Parathyroid adenoma (tissue), 2 donors: Measurements from ENCODE around the gene TMBIM4.

Experiments used
- H2AFZ ChIP-seq: fragments of 300-600 bp; sonication (generic); one replicate; pipeline ENCODE4 v1.7.0; 2017; ENCODE audit warnings: antibody characterized with exemption, mild to moderate bottlenecking
- H3K27ac ChIP-seq: fragments of 300-600 bp; sonication (generic); one replicate; pipeline ENCODE4 v1.7.0; 2017
- H3K27me3 ChIP-seq: fragments of 300-600 bp; sonication (generic); one replicate; pipeline ENCODE4 v1.7.0; 2017; ENCODE audit warnings: low read length; ENCODE audit not compliant: control insufficient read depth, insufficient read depth
- H3K36me3 ChIP-seq: fragments of 300-600 bp; sonication (generic); one replicate; pipeline ENCODE4 v1.7.0; 2017; ENCODE audit warnings: low read length; ENCODE audit not compliant: control insufficient read depth, insufficient read depth
- H3K4me1 ChIP-seq: fragments of 300-600 bp; sonication (generic); one replicate; pipeline ENCODE4 v1.7.0; 2017; ENCODE audit warnings: control low read depth
- H3K4me2 ChIP-seq: fragments of 300-600 bp; sonication (generic); one replicate; pipeline ENCODE4 v1.7.0; 2017; ENCODE audit warnings: low read length
- H3K4me3 ChIP-seq: fragments of 300-600 bp; sonication (generic); one replicate; pipeline ENCODE4 v1.7.0; 2017; ENCODE audit warnings: low read depth, low read length
- H3K79me2 ChIP-seq: fragments of 300-600 bp; sonication (generic); one replicate; pipeline ENCODE4 v1.7.0; 2017; ENCODE audit warnings: control low read depth
- H3K9ac ChIP-seq: fragments of 300-600 bp; sonication (generic); one replicate; pipeline ENCODE4 v1.7.0; 2017; ENCODE audit warnings: mild to moderate bottlenecking
- H3K9me3 ChIP-seq: fragments of 300-600 bp; sonication (generic); one replicate; pipeline ENCODE4 v1.7.0; 2017; ENCODE audit warnings: low read length; ENCODE audit not compliant: control insufficient read depth
- CTCF ChIP-seq: fragments of 300-600 bp; sonication (generic); IDR thresholded peaks from one replicate; pipeline ENCODE4 v1.7.0; 2017; ENCODE audit warnings: antibody characterized with exemption, mild to moderate bottlenecking
- donor health status: primary hyperparathyroidism.

TMBIM4 gene

DNA sequence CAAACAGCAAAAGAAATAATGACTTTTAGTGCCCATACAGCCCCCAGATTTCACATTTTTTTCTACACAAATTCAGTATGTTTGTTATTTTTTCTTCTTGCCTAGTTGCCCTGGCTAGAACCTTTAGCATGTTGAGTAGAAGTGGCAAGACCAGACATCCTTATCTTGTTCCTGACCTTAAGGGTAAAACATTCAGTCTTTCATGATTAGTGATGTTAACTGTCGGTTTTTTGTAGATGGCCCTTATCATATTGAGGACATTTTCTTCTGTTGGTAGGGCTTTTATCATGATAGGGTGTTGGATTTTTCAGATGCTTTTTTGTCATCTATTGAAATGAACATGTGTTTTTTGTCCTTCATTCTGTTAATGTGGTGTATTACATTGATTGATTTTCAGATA lies 36.3 kb upstream of the TMBIM4 start:
- TF ChIP-seq CTCF, result no peak
- no peak overlapping the region for H3K4me3 ChIP-seq
- H3K9ac ChIP-seq, result no peak overlapping the region
- H3K4me2 ChIP-seq, result no peak overlapping the region
- no peaks in the 10 kb centered on the region for H3K4me1 ChIP-seq
- no peak overlapping the region for H3K27ac ChIP-seq
- no peaks in the 10 kb centered on the region for H3K79me2 ChIP-seq
- H3K9me3 ChIP-seq, result no peaks in the 10 kb centered on the region
- no peak overlapping the region for H2AFZ ChIP-seq
- H3K36me3 ChIP-seq, result no peaks in the 10 kb centered on the region
- H3K27me3 ChIP-seq, result no peaks in the 10 kb centered on the region

- no peaks in the 10 kb centered on the region for H3K79me2 ChIP-seq
- H3K9me3 ChIP-seq, result no peaks in the 10 kb centered on the region
- H3K36me3 ChIP-seq, result no peaks in the 10 kb centered on the region
- no peaks in the 10 kb centered on the region for H3K4me1 ChIP-seq
- no peak overlapping the region for H2AFZ ChIP-seq
- no peak for TF ChIP-seq CTCF
- no peak overlapping the region for H3K4me2 ChIP-seq
- H3K4me3 ChIP-seq, result no peak overlapping the region
- no peak overlapping the region for H3K27ac ChIP-seq
- no peak overlapping the region for H3K9ac ChIP-seq
- H3K27me3 ChIP-seq, result no peaks in the 10 kb centered on the region
These were observed 34.0 kb upstream of the TMBIM4 start for GRCh38 chr12:66203820-66204219.

DNA sequence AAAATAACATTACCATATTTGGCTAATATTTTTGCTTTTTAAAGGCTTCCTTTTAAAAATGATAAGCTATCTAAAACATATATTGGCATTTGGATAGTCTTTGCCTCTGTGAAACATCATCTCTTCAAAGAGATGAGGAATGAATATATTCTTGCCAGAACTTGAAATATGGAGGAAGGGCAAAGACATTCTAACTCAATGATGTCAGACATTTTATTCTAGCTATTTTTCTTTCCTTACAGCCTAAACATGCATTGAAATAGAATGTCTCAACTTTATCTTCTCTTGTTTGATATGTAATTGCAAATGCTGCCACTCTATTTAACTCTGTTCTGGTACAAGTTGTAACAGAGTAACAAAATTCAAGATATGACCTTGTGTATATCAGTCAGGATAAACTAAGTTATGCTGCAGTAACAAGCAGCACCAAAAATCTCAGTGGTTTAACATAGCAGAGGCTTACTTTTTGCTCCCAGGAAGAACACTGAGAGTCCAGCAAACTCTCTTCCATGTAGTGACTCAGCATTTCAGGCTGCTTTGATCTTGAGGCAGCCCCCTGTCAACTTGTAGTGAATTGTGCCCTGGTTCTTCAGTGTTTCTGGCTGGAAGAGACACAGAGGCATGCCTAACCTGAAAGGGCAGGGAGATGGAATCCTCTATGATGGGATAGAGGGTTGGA lies 30.2 kb upstream of the TMBIM4 start:
- H3K9me3 ChIP-seq, result no peaks in the 10 kb centered on the region
- no peak overlapping the region for H3K4me3 ChIP-seq
- no peaks in the 10 kb centered on the region for H3K4me1 ChIP-seq
- H3K27ac ChIP-seq, result no peak overlapping the region
- no peaks in the 10 kb centered on the region for H3K79me2 ChIP-seq
- H3K4me2 ChIP-seq, result no peak overlapping the region
- H3K9ac ChIP-seq, result no peak overlapping the region
- TF ChIP-seq CTCF, result no peak
- no peak overlapping the region for H2AFZ ChIP-seq
- no peaks in the 10 kb centered on the region for H3K36me3 ChIP-seq
- H3K27me3 ChIP-seq, result no peaks in the 10 kb centered on the region

- no peak overlapping the region for H3K4me3 ChIP-seq
- no peaks in the 10 kb centered on the region for H3K79me2 ChIP-seq
- no peak overlapping the region for H3K9ac ChIP-seq
- no peak overlapping the region for H2AFZ ChIP-seq
- no peaks in the 10 kb centered on the region for H3K36me3 ChIP-seq
- no peak overlapping the region for H3K4me2 ChIP-seq
- no peaks in the 10 kb centered on the region for H3K9me3 ChIP-seq
- H3K4me1 ChIP-seq, result no peaks in the 10 kb centered on the region
- no peaks in the 10 kb centered on the region for H3K27me3 ChIP-seq
- no peak for TF ChIP-seq CTCF
- no peak overlapping the region for H3K27ac ChIP-seq
These were observed 29.3 kb upstream of the TMBIM4 start for GRCh38 chr12:66199141-66199540.

GRCh38 chr12:66197495-66197921 lies 27.7 kb upstream of the TMBIM4 start:
- Histone ChIP-seq H3K27ac (no peak overlapping the region), H3K9ac (no peak overlapping the region), H3K27me3 (no peaks in the 10 kb centered on the region), H3K9me3 (no peaks in the 10 kb centered on the region), H3K4me3 (no peak overlapping the region), H3K4me1 (no peaks in the 10 kb centered on the region), H2AFZ (no peak overlapping the region), H3K36me3 (no peaks in the 10 kb centered on the region), H3K4me2 (no peak overlapping the region), H3K79me2 (no peaks in the 10 kb centered on the region)
- no peak for TF ChIP-seq CTCF
